GM18505 (cell line): ENCODE results near the gene DBH.
"Not testable (repeated sequence)": the region's sequence is repeated elsewhere in the genome, so short reads cannot be mapped to it uniquely, and the experiment has no call there.

Experiments
- ATAC-seq: cut with Tn5 transposase; IDR thresholded peaks from one replicate; pipeline ENCODE4 v1.9.1; 2021; ENCODE audit not compliant: unreplicated experiment
- POLR2A ChIP-seq: IDR thresholded peaks from 4 replicates; pipeline ENCODE4 v1.6.1; 2011; ENCODE audit warnings: borderline replicate concordance; ENCODE audit not compliant: insufficient read depth, insufficient read length; ENCODE audit errors: extremely low read depth

The DBH gene

GRCh38 chr9:133621725-133622267 is 14.4 kb upstream of the DBH start:
- TF ChIP-seq POLR2A = no peak
- ATAC-seq = no peak

- no peak for TF ChIP-seq POLR2A
- ATAC-seq = no peak
Measured at GRCh38 chr9:133622555-133622954, 13.6 kb upstream of the DBH start.

DNA sequence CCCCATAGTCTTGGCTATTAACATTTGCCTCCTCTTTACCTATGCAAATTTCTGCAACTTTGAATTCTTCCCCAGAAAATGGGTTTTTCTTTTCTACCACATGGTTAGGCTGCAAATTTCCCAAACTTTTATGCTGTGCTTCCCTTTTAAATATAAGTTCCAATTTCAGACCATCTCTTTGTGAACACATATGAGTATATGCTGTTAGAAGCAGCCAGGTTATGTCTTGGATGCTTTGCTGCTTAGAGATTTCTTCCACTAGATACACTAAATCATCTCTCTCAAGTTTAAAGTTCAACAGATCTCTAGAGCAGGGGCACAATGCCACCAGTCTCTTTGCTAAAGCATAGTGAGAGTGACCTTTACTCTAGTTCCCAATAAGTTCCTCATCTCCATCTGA is 10.2 kb upstream of the DBH start:
- ATAC-seq = not testable (repeated sequence)

DNA sequence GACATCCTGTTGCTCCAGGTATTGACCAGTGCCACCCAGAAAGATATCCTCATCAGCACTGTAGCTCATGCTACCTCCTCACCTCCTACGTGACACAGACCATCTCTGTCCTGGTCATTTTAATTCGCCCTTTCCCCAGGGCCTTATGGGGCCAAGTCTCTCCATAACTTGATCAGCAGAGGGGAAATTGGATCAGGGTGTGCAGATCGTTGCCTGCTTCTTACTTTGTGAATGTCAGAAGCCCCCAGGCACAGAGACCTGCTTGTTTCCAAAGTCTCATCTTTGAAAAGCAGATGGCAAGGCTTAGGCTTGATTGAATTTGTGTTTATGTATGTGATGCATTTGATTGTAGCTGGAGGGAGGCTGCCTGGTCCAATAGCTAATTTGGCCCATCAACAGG is 8.8 kb upstream of the DBH start:
- ATAC-seq = no peak
- no peak for TF ChIP-seq POLR2A

DNA sequence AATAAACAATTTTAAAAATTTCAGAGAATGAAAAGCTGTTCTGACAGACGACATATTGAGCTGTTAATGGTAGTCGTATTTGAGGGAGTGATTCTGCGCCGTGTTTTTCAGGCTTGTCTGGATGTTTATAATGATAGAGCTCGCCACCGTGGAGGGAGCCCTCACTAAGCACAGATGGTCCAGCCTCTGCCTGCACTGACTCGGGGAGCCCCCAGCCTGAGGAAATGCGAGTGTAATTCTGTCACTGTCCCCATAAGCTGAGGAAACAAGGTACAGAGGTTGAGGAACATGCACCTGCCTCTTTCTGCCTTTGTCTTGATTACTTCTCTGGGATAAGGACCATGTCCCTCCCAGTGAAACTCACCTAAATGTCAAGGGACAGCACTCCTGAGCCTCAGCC is 7.4 kb upstream of the DBH start:
- ATAC-seq = no peak
- TF ChIP-seq POLR2A = no peak

GRCh38 chr9:133629221-133630110 is 6.7 kb upstream of the DBH start:
- TF ChIP-seq POLR2A = no peak
- ATAC-seq = no peak

DNA sequence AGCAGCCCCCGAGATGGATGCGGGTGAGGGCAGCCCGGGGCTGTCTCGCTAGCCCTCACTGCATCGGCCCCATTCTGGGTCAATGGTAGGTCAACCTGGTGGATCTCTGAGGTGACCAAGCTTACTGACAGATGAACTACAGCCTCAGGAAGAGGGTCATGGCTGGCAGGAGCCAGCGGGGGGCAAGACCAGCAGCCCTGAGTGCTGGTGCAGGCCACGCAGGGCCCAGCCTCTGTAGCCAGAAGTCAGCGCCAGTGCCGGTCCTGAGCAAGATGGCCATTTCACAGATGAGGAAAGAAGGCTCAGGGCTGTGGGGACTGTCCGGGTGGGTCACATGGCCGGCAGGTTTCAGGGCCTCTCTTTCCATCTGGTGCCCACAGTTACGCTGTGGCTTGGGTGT is 5.1 kb upstream of the DBH start:
- no peak for TF ChIP-seq POLR2A
- ATAC-seq = no peak

DNA sequence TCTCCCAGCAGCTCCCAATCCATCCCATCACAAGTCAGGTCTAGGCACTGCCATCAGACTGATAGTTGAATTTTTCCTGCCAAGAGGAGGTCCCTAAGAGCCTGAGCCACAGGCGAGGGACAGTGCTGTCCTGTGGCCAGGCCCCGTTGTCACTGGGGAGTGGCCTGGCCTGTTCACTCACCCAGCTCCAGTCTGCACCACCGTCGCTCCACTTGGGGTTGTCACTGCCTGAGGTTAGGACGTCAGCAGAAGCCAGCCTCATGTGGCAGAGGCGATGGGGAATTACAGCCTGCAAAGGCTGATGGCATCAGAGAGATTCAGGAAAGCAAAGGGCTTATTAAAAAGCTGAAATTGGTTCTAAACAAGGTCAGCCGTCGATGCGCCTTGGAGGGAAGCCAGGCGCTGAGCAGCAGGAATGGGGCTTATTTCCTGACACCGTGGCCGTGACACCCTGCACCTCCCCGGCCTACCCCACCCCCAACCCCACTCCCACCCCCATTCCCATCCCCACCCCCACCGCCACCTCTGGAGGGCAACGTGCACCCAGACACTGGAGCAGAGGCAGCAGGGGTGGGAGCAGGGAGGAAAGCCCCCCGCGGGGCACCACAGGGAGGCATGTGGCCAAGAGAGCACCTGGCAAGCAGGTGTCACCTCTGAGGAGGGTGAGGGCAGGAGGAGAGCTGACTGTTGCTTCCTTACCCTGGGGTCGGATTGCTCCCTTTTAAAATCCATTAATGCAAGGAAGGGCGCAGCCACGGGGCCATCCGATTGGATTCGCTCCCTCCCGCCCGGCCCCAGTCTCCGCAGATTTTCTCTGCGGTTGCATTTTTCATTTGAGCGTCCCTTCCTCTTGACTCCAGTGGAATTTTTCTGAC is 3.1 kb upstream of the DBH start:
- no peak for ATAC-seq
- TF ChIP-seq POLR2A = no peak

DNA sequence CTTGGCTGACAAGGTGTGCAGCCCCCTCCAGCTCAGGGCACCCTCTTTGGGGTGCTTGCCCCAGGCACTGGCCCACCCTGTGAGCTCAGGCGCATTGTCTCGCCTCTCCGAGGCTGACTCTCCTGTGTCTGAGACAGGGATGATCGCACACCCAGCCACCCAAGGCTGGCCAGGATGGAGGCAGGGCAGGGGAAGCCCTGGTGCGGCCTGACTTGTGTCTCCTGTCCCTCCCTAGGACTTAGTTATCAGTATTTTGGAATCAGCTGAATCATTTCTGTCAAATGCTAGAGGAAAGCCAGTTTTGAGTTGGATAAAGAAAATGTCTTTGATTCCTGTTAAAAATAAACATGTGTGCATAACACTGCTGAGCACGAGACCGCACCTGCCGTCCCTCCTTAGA is 2.5 kb upstream of the DBH start:
- no peak for ATAC-seq
- no peak for TF ChIP-seq POLR2A

- no peak for ATAC-seq
- no peak for TF ChIP-seq POLR2A
Measured at GRCh38 chr9:133634081-133634691, 2.0 kb upstream of the DBH start.

DNA sequence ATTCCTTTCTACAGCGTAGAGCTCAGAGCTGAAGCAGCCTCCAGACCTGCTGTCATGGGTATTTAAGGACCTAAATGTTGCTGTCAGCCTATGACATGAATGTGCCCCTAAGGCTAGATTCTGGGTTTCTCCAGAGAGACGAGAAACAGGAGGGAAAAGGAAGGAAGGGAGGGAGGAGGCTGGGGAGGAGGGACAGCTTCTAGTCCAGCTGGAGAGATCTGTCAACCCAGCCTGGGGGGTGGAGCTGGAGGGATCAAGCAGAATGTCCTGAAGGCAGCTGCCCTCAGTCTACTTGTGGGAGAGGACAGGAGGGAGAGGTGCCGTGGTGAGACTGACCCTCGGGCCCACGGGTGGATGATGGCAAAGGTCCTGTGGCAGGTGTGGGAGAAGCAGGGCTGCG is 1.1 kb upstream of the DBH start:
- no peak for ATAC-seq
- no peak for TF ChIP-seq POLR2A

DNA sequence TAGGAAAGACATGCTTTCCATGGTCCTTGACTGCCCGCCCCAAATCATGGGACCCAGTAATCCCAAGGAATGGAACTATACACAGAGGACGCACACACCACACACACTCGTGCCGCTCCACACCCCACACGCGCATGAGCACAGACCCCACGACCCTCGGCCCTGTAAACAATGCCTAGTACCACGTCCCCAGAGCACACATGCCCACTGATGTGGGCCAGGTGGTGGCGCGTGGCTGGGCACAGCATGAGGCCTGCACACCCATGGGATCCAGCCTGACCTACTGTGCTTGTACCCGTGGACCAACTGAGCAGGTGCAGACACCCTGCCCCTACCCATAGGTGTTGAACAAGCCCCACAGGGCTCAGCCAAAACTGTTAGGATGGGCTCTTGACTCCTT is 739 bp downstream of the DBH start:
- no peak for ATAC-seq
- TF ChIP-seq POLR2A = no peak

DNA sequence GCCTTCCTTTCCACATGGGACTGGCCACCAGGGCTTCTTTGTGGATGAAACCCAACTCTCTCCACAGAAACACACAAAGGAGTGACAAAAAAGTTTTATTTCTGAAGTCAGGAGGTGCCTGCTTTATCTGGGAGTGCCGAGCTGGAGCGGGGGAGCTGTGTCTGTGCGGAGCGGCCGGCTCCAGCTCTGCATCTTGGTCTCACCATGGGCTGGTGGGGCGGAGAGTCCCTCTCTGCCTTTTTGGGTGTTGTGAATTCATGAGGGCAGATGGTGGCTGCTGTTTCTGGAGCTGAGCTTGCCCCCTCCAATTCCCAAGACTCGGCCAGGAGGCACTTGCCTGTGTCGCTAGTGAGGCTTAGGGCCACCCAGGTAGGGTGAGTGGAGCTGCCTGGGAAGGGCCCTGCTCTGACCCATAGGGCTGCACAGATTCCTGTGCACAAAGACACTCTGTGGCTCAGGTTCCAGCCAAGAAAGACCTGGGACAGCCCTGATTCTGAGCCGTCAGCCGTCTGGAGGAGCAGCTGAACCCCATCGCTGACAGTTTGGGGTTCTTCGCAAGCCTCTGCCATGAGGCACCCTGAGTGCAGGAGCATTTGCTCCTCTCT is 1.4 kb downstream of the DBH start:
- no peak for TF ChIP-seq POLR2A
- no peak for ATAC-seq
